Liver (tissue), 9 donors: ENCODE data around the gene LRRC4B. TPM values are rescaled to one million over a fixed set of nuclear protein-coding genes. Genes with fewer than 3 reads are reported as not detected.

ENCODE experiments used
- DNase-seq: peaks from one replicate; pipeline ENCODE4 v3.0.0-alpha.2; 2017; ENCODE audit warnings: low spot score
- H3K27ac ChIP-seq, 2 donors: one replicate each; pipeline ENCODE4 v1.7.0; 2013; ENCODE audit warnings: inconsistent platforms in 2 of 2, low read length in 2 of 2, control low read depth in 1 of 2, low read depth in 1 of 2, mild to moderate bottlenecking in 1 of 2
- H3K27me3 ChIP-seq, 4 donors: one replicate each; pipeline versions ENCODE4 v1.6.1 to v1.7.0; 2013; ENCODE audit warnings: low read length in 3 of 4, inconsistent platforms in 1 of 4, mild to moderate bottlenecking in 1 of 4, moderate library complexity in 1 of 4; ENCODE audit not compliant: control insufficient read depth in 4 of 4, insufficient read depth in 4 of 4
- H3K36me3 ChIP-seq, 4 donors: one replicate each; pipeline versions ENCODE4 v1.6.1 to v1.7.0; 2013; ENCODE audit warnings: low read length in 3 of 4, mild to moderate bottlenecking in 3 of 4, low read depth in 1 of 4, moderate library complexity in 1 of 4; ENCODE audit not compliant: control insufficient read depth in 4 of 4, insufficient read depth in 3 of 4
- H3K4me1 ChIP-seq, 4 donors: one replicate each; pipeline versions ENCODE4 v1.6.1 to v1.7.0; 2013; ENCODE audit warnings: low read length in 3 of 4, mild to moderate bottlenecking in 3 of 4, moderate library complexity in 1 of 4; ENCODE audit not compliant: control insufficient read depth in 4 of 4, insufficient read depth in 4 of 4
- H3K4me3 ChIP-seq, 3 donors: one replicate each; pipeline versions ENCODE4 v1.6.1 to v1.7.0; 2013; ENCODE audit warnings: low read length in 3 of 3, control low read depth in 1 of 3, low read depth in 1 of 3, mild to moderate bottlenecking in 1 of 3
- H3K9ac ChIP-seq, 2 donors: one replicate each; pipeline ENCODE4 v1.7.0; 2013; ENCODE audit warnings: low read length in 2 of 2, mild to moderate bottlenecking in 2 of 2, moderate library complexity in 2 of 2, control low read depth in 1 of 2, low read depth in 1 of 2
- H3K9me3 ChIP-seq, 4 donors: one replicate each; pipeline versions ENCODE4 v1.6.1 to v1.7.0; 2013; ENCODE audit warnings: low read length in 3 of 4; ENCODE audit not compliant: control insufficient read depth in 4 of 4
- CTCF ChIP-seq: fragments of 150-350 bp; IDR thresholded peaks from 2 replicates; pipeline ENCODE4 v1.5.1; 2017; ENCODE audit warnings: improper control_type of control experiment, low read depth, low read length; ENCODE audit not compliant: missing input control
- EGR1 ChIP-seq, 2 donors: IDR thresholded peaks; 2 replicates each; pipeline ENCODE4 v1.6.1; 2016 to 2018; ENCODE audit warnings: antibody characterized with exemption in 2 of 2, low read depth in 2 of 2
- FOXA1 ChIP-seq: IDR thresholded peaks from 2 replicates; pipeline ENCODE4 v1.6.1; 2016; ENCODE audit warnings: antibody characterized with exemption
- FOXA2 ChIP-seq: IDR thresholded peaks from 2 replicates; pipeline ENCODE4 v1.6.1; 2016; ENCODE audit warnings: antibody characterized with exemption
- GABPA ChIP-seq, 2 donors: IDR thresholded peaks in 1 of 2; conservative IDR thresholded peaks in 1 of 2; 2 replicates each; pipeline ENCODE4 v1.6.1; 2016; ENCODE audit warnings: antibody characterized with exemption in 2 of 2, mild to moderate bottlenecking in 1 of 2, moderate library complexity in 1 of 2
- HNF4A ChIP-seq, 2 donors: conservative IDR thresholded peaks; 2 replicates each; pipeline ENCODE4 v1.6.1; 2016; ENCODE audit warnings: antibody characterized with exemption in 2 of 2, mild to moderate bottlenecking in 2 of 2
- RAD21 ChIP-seq, 2 donors: IDR thresholded peaks; 2 replicates each; pipeline ENCODE4 v1.6.1; 2016; ENCODE audit warnings: antibody characterized with exemption in 2 of 2, mild to moderate bottlenecking in 2 of 2
- RXRA ChIP-seq, 2 donors: IDR thresholded peaks; 2 replicates each; pipeline ENCODE4 v1.6.1; 2017 to 2018; ENCODE audit warnings: antibody characterized with exemption in 2 of 2, mild to moderate bottlenecking in 1 of 2
- SP1 ChIP-seq: IDR thresholded peaks from 2 replicates; pipeline ENCODE4 v1.6.1; 2018; ENCODE audit warnings: antibody characterized with exemption, mild to moderate bottlenecking
- TAF1 ChIP-seq: conservative IDR thresholded peaks from 2 replicates; pipeline ENCODE4 v1.6.1; 2016; ENCODE audit warnings: antibody characterized with exemption, mild to moderate bottlenecking
- YY1 ChIP-seq: IDR thresholded peaks from 2 replicates; pipeline ENCODE4 v1.6.1; 2016; ENCODE audit warnings: antibody characterized with exemption, mild to moderate bottlenecking
- ZBTB33 ChIP-seq: IDR thresholded peaks from 2 replicates; pipeline ENCODE4 v1.6.1; 2016; ENCODE audit warnings: antibody characterized with exemption
- WGBS: extraction: QIAGEN DNeasy Blood & Tissue Kit; methylation state at CpG from one replicate; pipeline ENCODE4 v1.1.7; 2013; 5-methylcytosine and 5-hydroxymethylcytosine counted together
- polyA plus RNA-seq, 2 donors: library from polyadenylated mRNA; stranded (reverse) in 1 of 2; unstranded in 1 of 2; fragments of 200-250 nt in 1 of 2; fragments of >200 nt in 1 of 2; fragmentation: Nextera tagmentation in 1 of 2; extraction: Ambion mirVana in 1 of 2; gene quantifications; one replicate each; pipeline versions ENCODE4 v1.2.1 to v1.2.3, GENCODE V29; 2013 to 2015
- total RNA-seq, 2 donors: library from RNA; depleted of rRNA; stranded (reverse); fragments of >200 nt; gene quantifications; one replicate each; pipeline ENCODE4 v1.2.3, GENCODE V29; 2014
- TF ChIP-seq, protein P1 (sequence below): IDR thresholded peaks from 2 replicates; pipeline ENCODE4 v1.6.1; 2016; ENCODE audit warnings: antibody characterized with exemption
- TF ChIP-seq, protein P2 (sequence below): IDR thresholded peaks from 2 replicates; pipeline ENCODE4 v1.6.1; 2016; ENCODE audit warnings: antibody characterized with exemption
- TF ChIP-seq, protein P3 (sequence below): IDR thresholded peaks from 2 replicates; pipeline ENCODE4 v1.6.1; 2016; ENCODE audit warnings: antibody characterized with exemption, mild to moderate bottlenecking
- donor health status: healthy.
- donor health status: healthy.
- donor health status: healthy.
- donor health status: healthy.
- donor health status: healthy.

Gene LRRC4B
- total and polyA plus RNA-seq, 4 donors, result 0.11 to 1.1 (median 0.79) TPM

GRCh38 chr19:50492303-50493052, 75.8 kb downstream of the LRRC4B start:
- TF ChIP-seq FOXA1 (no peak), RXRA (IDR thresholded peaks at IDR 0.05) (no peak), TAF1 (no peak), CTCF (no peak), EGR1 (IDR thresholded peaks at IDR 0.05; ENCODE audit: low read depth in 2 of 2) (no peak), FOXA2 (no peak), YY1 (no peak), HNF4A (conservative IDR thresholded peaks at IDR 0.05) (no peak), SP1 (no peak), GABPA (IDR thresholded peaks at IDR 0.05 in 1 of 2, conservative IDR thresholded peaks at IDR 0.05 in 1 of 2) (no peak), RAD21 (IDR thresholded peaks at IDR 0.05) (no peak)
- TF ChIP-seq, protein P1, sequence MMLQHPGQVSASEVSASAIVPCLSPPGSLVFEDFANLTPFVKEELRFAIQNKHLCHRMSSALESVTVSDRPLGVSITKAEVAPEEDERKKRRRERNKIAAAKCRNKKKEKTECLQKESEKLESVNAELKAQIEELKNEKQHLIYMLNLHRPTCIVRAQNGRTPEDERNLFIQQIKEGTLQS, result no peak
- TF ChIP-seq, protein P2, sequence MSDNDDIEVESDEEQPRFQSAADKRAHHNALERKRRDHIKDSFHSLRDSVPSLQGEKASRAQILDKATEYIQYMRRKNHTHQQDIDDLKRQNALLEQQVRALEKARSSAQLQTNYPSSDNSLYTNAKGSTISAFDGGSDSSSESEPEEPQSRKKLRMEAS, result no peak
- no peak for DNase-seq
- no peaks in the 10 kb centered on the region for H3K9me3 ChIP-seq
- H3K4me3 ChIP-seq, result no peak overlapping the region
- H3K36me3 ChIP-seq, result no peaks in the 10 kb centered on the region
- H3K4me1 ChIP-seq, result no peaks in the 10 kb centered on the region
- 28% methylated on average over 12 of the region's 12 CpGs for WGBS
- no peak overlapping the region for H3K27ac ChIP-seq
- no peak overlapping the region for H3K9ac ChIP-seq
- H3K27me3 ChIP-seq, result no peaks in the 10 kb centered on the region

DNA sequence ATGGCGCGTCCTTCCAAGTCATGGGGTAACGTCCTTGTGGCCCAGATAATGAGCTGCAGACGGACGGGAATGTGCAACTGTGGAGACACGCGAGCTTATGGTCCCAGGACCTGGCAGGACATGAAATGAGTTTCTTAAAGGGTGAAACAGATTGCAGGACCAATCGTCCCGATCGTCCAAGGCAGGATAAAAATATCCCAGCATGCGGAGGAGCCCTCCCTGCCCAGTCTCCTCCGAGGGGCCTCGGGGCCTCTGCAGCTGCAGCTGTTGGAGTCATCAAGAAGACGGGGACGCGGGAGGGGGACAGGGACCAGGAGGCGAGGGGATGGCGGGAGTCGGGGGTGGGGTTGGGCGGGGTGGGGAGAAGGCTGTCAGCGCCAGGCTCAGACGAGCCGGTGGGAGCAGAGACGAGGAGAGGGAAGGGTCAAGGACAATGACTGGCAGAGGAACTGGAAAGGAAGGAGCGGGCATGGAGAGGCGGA, 77.2 kb downstream of the LRRC4B start:
- TF ChIP-seq, protein P3, sequence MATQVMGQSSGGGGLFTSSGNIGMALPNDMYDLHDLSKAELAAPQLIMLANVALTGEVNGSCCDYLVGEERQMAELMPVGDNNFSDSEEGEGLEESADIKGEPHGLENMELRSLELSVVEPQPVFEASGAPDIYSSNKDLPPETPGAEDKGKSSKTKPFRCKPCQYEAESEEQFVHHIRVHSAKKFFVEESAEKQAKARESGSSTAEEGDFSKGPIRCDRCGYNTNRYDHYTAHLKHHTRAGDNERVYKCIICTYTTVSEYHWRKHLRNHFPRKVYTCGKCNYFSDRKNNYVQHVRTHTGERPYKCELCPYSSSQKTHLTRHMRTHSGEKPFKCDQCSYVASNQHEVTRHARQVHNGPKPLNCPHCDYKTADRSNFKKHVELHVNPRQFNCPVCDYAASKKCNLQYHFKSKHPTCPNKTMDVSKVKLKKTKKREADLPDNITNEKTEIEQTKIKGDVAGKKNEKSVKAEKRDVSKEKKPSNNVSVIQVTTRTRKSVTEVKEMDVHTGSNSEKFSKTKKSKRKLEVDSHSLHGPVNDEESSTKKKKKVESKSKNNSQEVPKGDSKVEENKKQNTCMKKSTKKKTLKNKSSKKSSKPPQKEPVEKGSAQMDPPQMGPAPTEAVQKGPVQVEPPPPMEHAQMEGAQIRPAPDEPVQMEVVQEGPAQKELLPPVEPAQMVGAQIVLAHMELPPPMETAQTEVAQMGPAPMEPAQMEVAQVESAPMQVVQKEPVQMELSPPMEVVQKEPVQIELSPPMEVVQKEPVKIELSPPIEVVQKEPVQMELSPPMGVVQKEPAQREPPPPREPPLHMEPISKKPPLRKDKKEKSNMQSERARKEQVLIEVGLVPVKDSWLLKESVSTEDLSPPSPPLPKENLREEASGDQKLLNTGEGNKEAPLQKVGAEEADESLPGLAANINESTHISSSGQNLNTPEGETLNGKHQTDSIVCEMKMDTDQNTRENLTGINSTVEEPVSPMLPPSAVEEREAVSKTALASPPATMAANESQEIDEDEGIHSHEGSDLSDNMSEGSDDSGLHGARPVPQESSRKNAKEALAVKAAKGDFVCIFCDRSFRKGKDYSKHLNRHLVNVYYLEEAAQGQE, result no peak
- no peak for TF ChIP-seq EGR1 (IDR thresholded peaks at IDR 0.05; ENCODE audit: low read depth in 2 of 2)
- no peak for TF ChIP-seq SP1
- no peak for TF ChIP-seq ZBTB33
- TF ChIP-seq TAF1, result no peak
- WGBS, result 57% methylated on average over 26 of the region's 26 CpGs
- no peaks in the 10 kb centered on the region for H3K4me1 ChIP-seq
- H3K9me3 ChIP-seq, result no peaks in the 10 kb centered on the region
- H3K9ac ChIP-seq, result no peak overlapping the region
- no peak overlapping the region for H3K4me3 ChIP-seq
- no peaks in the 10 kb centered on the region for H3K36me3 ChIP-seq
- H3K27ac ChIP-seq, result no peak overlapping the region
- DNase-seq, result no peak
- H3K27me3 ChIP-seq, result no peaks in the 10 kb centered on the region
